Astrocyte (in vitro differentiated cells and primary cell): ENCODE measurements around the gene GPR162. TPM values are rescaled to one million over a fixed set of nuclear protein-coding genes. Genes with fewer than 3 reads are reported as not detected.

Experiments
- DNase-seq: peaks from one replicate; pipeline ENCODE4 v3.0.0-alpha.2; 2010; ENCODE audit warnings: low read depth
- FAIRE-seq: peaks from 2 replicates; lab custom pipeline; 2011; peaks lifted over from hg19 to GRCh38; lab: Jason Lieb, UNC
- H2AFZ ChIP-seq: 2 replicates; pipeline ENCODE4 v1.6.0; 2012; ENCODE audit warnings: low read depth, low read length, inconsistent platforms
- H3K27ac ChIP-seq: 2 replicates; pipeline ENCODE4 v1.5.1; 2011; ENCODE audit warnings: low read depth, low read length, inconsistent platforms
- H3K27me3 ChIP-seq: 2 replicates; pipeline ENCODE4 v1.6.0; 2011; ENCODE audit warnings: low read length, inconsistent platforms; ENCODE audit not compliant: insufficient read depth
- H3K36me3 ChIP-seq: 2 replicates; pipeline ENCODE4 v1.5.1; 2011; ENCODE audit warnings: low read length, inconsistent platforms; ENCODE audit not compliant: insufficient read depth
- H3K4me1 ChIP-seq: 2 replicates; pipeline ENCODE4 v1.5.1; 2011; ENCODE audit warnings: low read length, inconsistent platforms; ENCODE audit not compliant: insufficient read depth
- H3K4me2 ChIP-seq: 2 replicates; pipeline ENCODE4 v1.6.0; 2012; ENCODE audit warnings: low read length, inconsistent platforms
- H3K4me3 ChIP-seq: 2 replicates; pipeline ENCODE4 v1.5.1; 2011; ENCODE audit warnings: low read depth, mild to moderate bottlenecking, low read length, inconsistent platforms; ENCODE audit not compliant: insufficient read depth
- H3K79me2 ChIP-seq: 2 replicates; pipeline ENCODE4 v1.6.0; 2012; ENCODE audit warnings: mild to moderate bottlenecking, low read length, inconsistent platforms; ENCODE audit not compliant: insufficient read depth
- H3K9ac ChIP-seq: 2 replicates; pipeline ENCODE4 v1.6.0; 2012; ENCODE audit warnings: mild to moderate bottlenecking, low read length, inconsistent platforms
- H3K9me3 ChIP-seq: 2 replicates; pipeline ENCODE4 v1.5.1; 2012; ENCODE audit warnings: low read depth, mild to moderate bottlenecking, low read length, inconsistent platforms; ENCODE audit not compliant: insufficient read depth
- H4K20me1 ChIP-seq: 2 replicates; pipeline ENCODE4 v1.6.0; 2012; ENCODE audit warnings: low read length, inconsistent platforms; ENCODE audit not compliant: insufficient read depth
- H3K27ac Mint-ChIP-seq: one replicate; pipeline ENCODE4 v1.8.0; 2021; ENCODE audit warnings: mild to moderate bottlenecking, mixed read lengths; ENCODE audit not compliant: unreplicated experiment
- H3K27me3 Mint-ChIP-seq: one replicate; pipeline ENCODE4 v1.8.0; 2021; ENCODE audit warnings: low read depth, mixed read lengths; ENCODE audit not compliant: unreplicated experiment
- H3K36me3 Mint-ChIP-seq: one replicate; pipeline ENCODE4 v1.8.0; 2021; ENCODE audit warnings: low read depth, mixed read lengths; ENCODE audit not compliant: unreplicated experiment
- H3K4me1 Mint-ChIP-seq: one replicate; pipeline ENCODE4 v1.8.0; 2021; ENCODE audit warnings: low read depth, mixed read lengths; ENCODE audit not compliant: unreplicated experiment
- H3K4me3 Mint-ChIP-seq: one replicate; pipeline ENCODE4 v1.8.0; 2021; ENCODE audit warnings: mild to moderate bottlenecking, moderate library complexity, mixed read lengths; ENCODE audit not compliant: unreplicated experiment
- H3K9me3 Mint-ChIP-seq: one replicate; pipeline ENCODE4 v1.8.0; 2021; ENCODE audit warnings: mild to moderate bottlenecking, mixed read lengths; ENCODE audit not compliant: unreplicated experiment
- EZH2 ChIP-seq: IDR thresholded peaks from 2 replicates; pipeline ENCODE4 v1.6.1; 2012; ENCODE audit warnings: mild to moderate bottlenecking, low read length, inconsistent platforms; ENCODE audit not compliant: insufficient read depth
- total RNA-seq: library from RNA; stranded (reverse); gene quantifications from 2 replicates; pipeline ENCODE4 v1.2.1, GENCODE V29; 2021
- TF ChIP-seq, protein P1 (sequence below): IDR thresholded peaks from 2 replicates; pipeline ENCODE4 v1.5.1; 2011; ENCODE audit warnings: low read depth, mild to moderate bottlenecking, inconsistent platforms, low read length, moderate library complexity; ENCODE audit not compliant: insufficient read depth

The GPR162 gene
- total RNA-seq, 1 donor from 2014 or later: 6.2 TPM

DNA sequence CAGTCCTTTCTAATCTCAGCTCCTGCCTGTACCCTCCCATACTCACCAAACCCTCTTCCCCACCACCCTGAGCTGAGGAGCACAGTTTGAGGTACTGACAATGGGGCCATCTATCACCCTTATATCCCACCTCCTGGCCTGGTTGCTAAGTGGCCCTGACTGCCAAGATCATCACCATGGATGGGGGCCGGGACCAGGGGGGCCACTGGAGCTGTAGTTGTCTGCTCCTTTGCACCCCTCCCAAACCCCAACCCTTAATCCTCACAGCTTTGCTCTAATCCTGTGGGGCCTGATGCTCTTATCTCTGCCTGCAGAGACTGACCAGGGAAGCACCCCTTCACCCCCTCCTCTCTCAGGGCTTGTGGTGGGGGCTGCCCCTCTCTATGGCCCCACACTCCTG is 18.7 kb downstream of the GPR162 start:
- H3K27me3 ChIP-seq: no peaks in the 10 kb centered on the region
- FAIRE-seq: no peak
- H3K9me3 Mint-ChIP-seq: no peaks in the 10 kb centered on the region
- peaks cover 12% of the 10 kb centered on the region for H3K36me3 Mint-ChIP-seq
- H3K4me1 ChIP-seq: no peaks in the 10 kb centered on the region
- H4K20me1 ChIP-seq: peaks cover 25% of the 10 kb centered on the region
- DNase-seq: no peak
- no peak overlapping the region for H3K4me3 ChIP-seq
- H3K27ac ChIP-seq: no peak overlapping the region
- H3K9me3 ChIP-seq: no peaks in the 10 kb centered on the region
- H3K79me2 ChIP-seq: no peaks in the 10 kb centered on the region
- no peaks in the 10 kb centered on the region for H3K4me1 Mint-ChIP-seq
- peaks cover 37% of the 10 kb centered on the region for H3K36me3 ChIP-seq
- H3K27me3 Mint-ChIP-seq: no peaks in the 10 kb centered on the region
- no peak overlapping the region for H2AFZ ChIP-seq
- TF ChIP-seq, protein P1, sequence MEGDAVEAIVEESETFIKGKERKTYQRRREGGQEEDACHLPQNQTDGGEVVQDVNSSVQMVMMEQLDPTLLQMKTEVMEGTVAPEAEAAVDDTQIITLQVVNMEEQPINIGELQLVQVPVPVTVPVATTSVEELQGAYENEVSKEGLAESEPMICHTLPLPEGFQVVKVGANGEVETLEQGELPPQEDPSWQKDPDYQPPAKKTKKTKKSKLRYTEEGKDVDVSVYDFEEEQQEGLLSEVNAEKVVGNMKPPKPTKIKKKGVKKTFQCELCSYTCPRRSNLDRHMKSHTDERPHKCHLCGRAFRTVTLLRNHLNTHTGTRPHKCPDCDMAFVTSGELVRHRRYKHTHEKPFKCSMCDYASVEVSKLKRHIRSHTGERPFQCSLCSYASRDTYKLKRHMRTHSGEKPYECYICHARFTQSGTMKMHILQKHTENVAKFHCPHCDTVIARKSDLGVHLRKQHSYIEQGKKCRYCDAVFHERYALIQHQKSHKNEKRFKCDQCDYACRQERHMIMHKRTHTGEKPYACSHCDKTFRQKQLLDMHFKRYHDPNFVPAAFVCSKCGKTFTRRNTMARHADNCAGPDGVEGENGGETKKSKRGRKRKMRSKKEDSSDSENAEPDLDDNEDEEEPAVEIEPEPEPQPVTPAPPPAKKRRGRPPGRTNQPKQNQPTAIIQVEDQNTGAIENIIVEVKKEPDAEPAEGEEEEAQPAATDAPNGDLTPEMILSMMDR: no peak
- no peak for TF ChIP-seq EZH2
- no peak overlapping the region for H3K27ac Mint-ChIP-seq
- no peak overlapping the region for H3K9ac ChIP-seq
- no peak overlapping the region for H3K4me3 Mint-ChIP-seq
- H3K4me2 ChIP-seq: no peak overlapping the region

DNA sequence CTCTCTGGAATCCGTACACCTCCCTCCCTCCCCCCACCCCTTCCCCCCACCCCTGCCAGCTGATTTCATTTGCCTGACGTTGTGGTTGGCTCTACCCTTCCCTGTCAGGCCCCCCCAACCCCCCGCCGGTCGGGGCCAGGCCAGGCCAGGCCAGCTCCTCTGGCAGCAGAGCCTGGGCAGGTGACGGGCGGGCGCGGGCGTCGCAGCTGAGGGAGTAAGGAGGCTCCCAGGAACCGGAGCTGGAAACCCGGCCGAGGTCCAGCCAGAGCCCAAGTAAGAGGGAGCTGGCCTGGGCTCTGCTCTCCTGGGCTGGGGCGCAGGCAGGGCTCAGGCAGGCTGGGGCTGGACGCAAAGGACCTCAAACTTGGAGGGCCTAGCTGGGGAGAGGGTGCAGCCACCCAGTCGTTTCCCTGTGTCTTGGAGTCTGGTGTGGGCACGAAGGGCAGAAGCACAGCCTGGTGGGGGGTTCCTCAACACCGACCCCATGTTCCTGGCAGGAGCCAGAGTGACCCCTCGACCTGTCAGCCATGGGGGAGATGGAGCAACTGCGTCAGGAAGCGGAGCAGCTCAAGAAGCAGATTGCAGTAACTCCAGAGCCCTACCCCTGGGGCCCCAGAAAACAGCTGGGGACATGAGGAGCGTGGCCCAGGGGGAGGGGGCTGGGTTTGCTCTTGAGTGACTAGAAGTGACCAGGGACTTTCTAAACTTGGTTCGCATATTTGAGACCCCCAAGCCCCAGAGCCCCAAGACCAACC is 19.3 kb downstream of the GPR162 start, which contains the start of gene GNB3:
Gene GNB3 (plus strand): TSS at position 165 of the 755 bp plus-strand sequence. CDS start 363 bp downstream, at position 528.
- Mint-ChIP-seq H3K36me3 (peaks cover 12% of the 10 kb centered on the region), H3K9me3 (no peaks in the 10 kb centered on the region), H3K4me3 (no peak within 1 kb of the TSS), H3K27ac (no peak within 1 kb of the TSS), H3K27me3 (no peaks in the 10 kb centered on the region), H3K4me1 (no peaks in the 10 kb centered on the region)
- Histone ChIP-seq H3K9ac (no peak within 1 kb of the TSS), H3K36me3 (peaks cover 37% of the 10 kb centered on the region), H3K79me2 (peaks cover under 1% of the 10 kb centered on the region), H3K4me1 (no peaks in the 10 kb centered on the region), H3K27ac (no peak within 1 kb of the TSS), H3K9me3 (no peaks in the 10 kb centered on the region), H3K27me3 (no peaks in the 10 kb centered on the region), H4K20me1 (peaks cover 20% of the 10 kb centered on the region), H3K4me2 (no peak within 1 kb of the TSS), H2AFZ (no peak within 1 kb of the TSS), H3K4me3 (no peak within 1 kb of the TSS)
- FAIRE-seq (no peak), DNase-seq (no peak)
- no peak for TF ChIP-seq EZH2
- TF ChIP-seq, protein P1: no peak

DNA sequence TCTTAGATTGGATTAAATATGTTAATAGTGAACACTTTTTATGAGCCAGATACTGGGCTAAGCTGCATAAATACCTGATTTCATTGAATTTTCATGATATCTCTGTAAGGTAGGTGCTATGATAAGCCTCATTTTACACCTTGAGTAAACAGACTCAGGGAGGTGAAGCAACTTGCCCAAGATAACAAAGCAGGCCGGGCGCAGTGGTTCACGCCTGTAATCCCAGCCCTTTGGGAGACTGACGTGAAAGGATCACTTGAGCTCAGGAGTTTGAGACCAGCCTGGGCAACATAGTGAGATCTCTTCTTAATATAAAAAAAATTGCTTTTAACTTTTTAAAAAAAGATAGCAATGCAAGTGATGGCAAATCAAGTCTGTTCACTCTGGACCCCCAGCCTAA is 20.5 kb downstream of the GPR162 start:
- H3K9me3 Mint-ChIP-seq: no peaks in the 10 kb centered on the region
- no peaks in the 10 kb centered on the region for H3K9me3 ChIP-seq
- H3K4me3 ChIP-seq: no peak overlapping the region
- no peaks in the 10 kb centered on the region for H3K4me1 Mint-ChIP-seq
- H3K9ac ChIP-seq: no peak overlapping the region
- H3K27me3 ChIP-seq: no peaks in the 10 kb centered on the region
- peaks cover 25% of the 10 kb centered on the region for H4K20me1 ChIP-seq
- no peak overlapping the region for H3K27ac ChIP-seq
- peaks cover 16% of the 10 kb centered on the region for H3K36me3 Mint-ChIP-seq
- FAIRE-seq: no peak
- no peak for TF ChIP-seq EZH2
- TF ChIP-seq, protein P1: no peak
- H3K36me3 ChIP-seq: peaks cover 38% of the 10 kb centered on the region
- no peaks in the 10 kb centered on the region for H3K27me3 Mint-ChIP-seq
- DNase-seq: no peak
- H2AFZ ChIP-seq: no peak overlapping the region
- H3K79me2 ChIP-seq: peaks cover 8% of the 10 kb centered on the region
- no peak overlapping the region for H3K4me2 ChIP-seq
- H3K4me1 ChIP-seq: no peaks in the 10 kb centered on the region
- H3K4me3 Mint-ChIP-seq: no peak overlapping the region
- no peak overlapping the region for H3K27ac Mint-ChIP-seq
